Caki2 (cell line): ENCODE data around the gene MARK1. TPM values are rescaled to one million over a fixed set of nuclear protein-coding genes. Genes with fewer than 3 reads are reported as not detected.

Source experiments
- DNase-seq: peaks from one replicate; pipeline ENCODE4 v3.0.0-alpha.2; 2015; ENCODE audit warnings: low read depth
- in situ Hi-C: cut with HindIII; loops from 2 replicates; pipeline ENCODE4 v1.10.0; 2016; ENCODE audit warnings: low sequenced_read_pairs, low pct_unique_long_range_greater_than_20kb, mixed read lengths
- total RNA-seq: library from RNA; depleted of rRNA; stranded (reverse); fragments of >200 nt; shearing (Covaris generic); gene quantifications from 2 replicates; pipeline ENCODE4 v1.2.3, GENCODE V29; 2014; ENCODE audit warnings: low replicate concordance; rRNA removed

MARK1 gene
- total RNA-seq, result 1.1 and 2.0 TPM in 2 replicates

DNA sequence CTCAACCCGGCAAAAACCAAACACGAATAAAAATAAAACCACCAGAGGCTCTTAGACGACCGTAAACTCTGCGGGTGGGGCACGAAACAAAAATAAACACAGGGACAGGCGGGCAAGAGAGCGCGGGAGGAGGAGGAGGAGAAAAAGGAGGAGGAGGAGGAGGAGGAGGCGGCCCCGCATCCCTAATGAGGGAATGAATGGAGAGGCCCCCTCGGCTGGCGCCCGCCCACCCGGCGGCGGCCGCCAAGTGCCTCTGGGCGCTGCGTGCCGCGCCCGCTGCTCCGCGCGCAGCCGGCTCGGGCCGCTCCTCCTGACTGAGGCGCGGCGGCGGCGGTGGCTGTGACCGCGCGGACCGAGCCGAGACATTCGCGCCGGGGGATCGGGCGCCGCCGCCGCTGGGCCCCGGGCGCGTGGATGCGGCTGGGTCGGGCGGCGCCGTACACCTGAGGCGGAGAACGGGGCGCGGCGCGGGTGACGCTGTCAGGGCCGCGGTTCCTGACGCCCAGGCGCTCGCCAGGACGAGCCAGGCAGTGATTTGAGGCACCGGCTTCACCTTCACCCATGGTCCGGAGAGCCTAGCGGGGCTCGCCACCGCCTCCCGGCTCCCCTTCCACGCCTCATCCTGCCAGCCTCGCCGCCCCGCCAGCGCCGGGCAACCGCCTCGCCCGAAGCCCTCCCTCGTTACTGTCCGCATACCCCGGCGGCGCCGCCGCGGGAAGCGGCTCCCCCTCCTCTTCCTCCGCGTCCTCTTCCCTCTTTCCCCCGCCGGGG, at the start of gene MARK1:
Gene MARK1, plus strand, starts transcription at position 229 of the 771 bp plus-strand sequence. CDS start 687 bp downstream, outside the sequence.
- in situ Hi-C loops, result no loop called here

DNA sequence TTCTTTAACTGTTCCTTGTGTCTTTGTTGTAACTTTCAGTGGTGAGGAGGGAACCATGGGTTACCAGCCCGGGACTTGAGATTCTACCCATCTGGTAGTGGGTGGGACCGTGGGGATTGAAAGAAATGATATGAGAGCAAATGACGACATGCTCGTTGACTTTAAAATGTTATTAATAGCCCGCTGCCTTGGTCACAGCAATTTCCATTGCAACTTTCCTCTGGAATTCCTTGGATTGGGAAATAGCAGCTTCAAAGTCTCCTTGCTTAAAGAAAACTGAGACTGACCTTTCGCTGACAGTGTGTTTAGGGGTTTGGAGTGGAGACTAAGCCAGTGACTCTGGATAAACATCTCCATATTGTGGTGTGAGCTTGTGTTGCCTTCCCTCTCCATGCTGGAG, 44.2 kb upstream of the MARK1 start:
- DNase-seq, result no peak
- in situ Hi-C loops, result no loop called here

More for the DNA sequence above, at the start of gene MARK1:
- peak; percentile 73 for DNase-seq

DNA sequence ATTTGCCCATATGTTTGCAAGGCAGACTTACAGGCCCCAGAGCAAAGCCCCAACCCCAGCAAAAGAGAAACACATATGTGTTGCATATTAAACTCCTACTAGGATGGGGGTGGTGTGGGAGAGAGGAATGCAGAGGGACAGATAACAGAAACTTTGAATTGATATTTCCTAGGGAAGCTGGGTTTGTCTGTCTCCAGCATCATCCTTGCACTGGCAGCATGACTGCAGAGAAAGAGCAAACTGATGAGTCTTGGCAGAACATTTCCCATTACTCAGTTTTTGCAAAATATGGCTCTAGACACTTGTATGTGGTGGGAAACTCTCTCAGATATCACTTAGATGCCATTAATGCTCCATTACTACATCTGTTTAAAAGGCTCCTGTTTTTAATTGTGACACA, 43.8 kb upstream of the MARK1 start:
- in situ Hi-C loops, result no loop called here
- DNase-seq, result no peak

DNA sequence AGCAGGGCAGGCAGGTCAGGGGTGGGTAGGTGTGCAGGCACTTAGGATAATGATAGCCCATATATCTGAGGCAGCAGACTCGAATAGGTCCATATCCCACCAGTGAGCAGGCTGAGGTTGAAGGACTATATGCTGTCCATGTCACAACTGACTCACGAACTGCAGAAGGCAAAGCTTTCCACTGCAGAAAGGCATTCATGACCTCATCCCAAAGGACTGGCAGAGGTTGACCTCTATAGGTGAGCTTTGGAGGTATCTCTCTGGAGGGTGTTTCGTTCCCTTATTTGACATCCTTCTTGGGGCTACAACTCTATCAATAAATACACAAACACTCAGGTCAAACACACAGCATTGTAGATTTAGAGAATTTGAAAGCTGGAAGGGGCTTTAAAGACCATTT, 42.8 kb upstream of the MARK1 start:
- DNase-seq, result no peak
- in situ Hi-C loops, result no loop called here

DNA sequence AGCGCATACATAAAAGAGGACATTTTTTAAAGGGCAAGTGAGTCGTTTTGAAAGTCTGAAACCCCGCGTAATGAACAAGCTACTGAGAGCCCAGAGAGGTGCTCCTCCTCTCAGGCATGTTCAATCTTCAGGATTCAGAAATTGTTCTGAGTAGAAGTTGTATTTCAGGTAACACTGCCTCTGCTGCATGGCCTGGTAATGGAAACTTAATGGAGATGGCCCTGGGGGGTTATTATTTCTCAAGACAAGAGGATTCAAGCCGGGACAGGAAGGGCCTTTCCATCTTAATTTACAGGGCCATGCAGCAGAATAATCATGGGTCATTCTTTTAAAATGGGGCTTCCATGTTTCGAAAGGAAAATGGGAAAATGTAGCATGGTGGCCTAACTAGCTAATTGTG, 42.1 kb upstream of the MARK1 start:
- in situ Hi-C loops, result no loop called here
- DNase-seq, result no peak

DNA sequence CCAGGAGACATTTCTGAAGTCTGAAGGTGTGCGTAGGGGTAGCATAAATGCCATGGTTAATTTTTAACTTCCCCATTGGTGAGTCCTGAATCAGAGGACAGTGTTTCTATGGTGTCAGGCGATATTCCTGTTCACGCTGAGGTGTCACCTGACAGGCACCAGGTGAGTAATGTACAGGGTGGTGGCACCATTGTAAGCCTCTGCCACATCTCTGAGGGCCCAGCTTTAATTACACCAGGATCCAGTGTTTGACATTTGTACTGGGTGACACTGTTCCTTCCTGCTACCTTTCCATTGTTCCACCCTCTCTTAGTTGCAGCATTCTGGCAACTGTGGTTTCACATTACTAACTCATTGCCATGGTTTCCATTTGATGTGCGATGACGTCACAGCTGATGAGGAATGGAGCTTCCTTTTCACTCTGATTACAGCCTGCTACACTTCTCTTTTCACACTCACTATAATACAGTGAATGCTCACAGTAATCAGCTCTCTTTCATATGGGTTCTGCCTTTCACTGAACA, 40.6 kb upstream of the MARK1 start:
- in situ Hi-C loops, result no loop called here
- peak; percentile 77 for DNase-seq

DNA sequence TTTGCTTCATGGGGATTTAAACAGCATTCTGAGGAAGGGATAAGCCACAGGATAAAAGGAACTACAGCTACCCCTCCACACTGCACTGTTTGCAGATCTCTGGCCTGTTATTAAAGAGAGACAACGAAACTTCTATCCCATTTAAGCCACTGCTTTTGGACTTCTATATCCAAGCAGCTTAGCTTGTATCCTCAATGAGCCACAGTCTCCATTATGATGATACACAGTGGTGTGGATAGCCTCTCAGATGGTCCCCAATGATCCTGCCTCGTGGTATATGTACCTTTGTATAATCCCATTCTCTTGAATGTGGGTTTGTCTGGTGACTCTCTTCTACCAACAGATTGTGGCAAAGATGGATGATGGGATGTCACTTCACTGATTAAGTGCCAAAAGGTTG, 36.0 kb upstream of the MARK1 start:
- in situ Hi-C loops, result no loop called here
- no peak for DNase-seq

DNA sequence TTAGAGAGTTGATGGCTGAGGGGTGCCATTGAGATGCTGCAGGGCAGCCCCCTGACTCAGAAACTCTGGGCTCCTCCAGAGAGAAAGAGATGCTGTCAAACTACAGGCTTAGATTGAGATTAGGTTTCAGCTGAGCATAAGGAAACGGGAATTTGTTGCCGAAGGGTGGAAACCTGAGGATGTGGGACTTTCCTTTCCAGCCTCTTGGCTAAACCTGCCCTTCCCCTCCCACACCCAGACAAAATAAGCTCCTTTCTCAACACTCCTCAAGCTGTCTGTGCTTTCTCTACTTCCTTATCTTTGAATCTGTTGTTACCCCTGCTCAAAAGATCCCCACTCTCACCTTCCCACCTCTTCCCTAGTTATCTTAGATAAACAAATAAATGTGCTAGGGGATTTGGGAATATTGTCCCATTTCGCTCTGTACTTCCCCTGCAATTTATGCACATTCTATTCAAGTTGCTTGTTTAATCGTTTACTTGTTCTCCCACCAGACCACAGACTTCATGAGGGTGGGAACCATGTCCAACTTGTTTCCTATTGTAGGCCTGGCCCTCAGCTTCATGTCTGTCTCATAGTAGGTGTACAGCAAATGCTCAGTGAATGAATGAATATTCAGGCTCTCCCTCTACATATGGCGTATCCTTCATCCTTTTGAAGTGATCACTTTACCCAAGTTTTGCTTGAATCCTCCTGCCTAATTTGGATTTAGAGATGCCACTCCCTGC, 30.6 kb upstream of the MARK1 start:
- in situ Hi-C loops, result no loop called here
- no peak for DNase-seq

DNA sequence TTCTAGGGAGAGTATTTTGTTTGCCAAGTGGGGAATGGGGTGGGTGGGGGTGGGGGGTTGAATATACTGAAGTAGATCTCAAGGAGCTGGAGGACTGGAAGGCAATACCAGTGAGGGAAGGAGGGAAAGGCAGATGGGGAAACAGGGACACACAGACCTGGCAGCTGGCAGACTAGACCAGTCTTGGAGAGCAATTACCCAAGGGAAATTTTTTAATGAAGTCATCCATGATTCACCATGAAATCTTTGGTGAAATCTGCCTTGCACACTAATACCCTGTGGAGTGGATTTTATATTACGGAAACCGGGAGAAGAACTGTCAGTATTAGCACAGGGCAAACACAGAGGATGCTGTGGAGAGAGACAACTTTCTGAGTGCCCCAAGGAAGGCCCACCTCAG, 29.7 kb upstream of the MARK1 start:
- DNase-seq, result peak; percentile 13
- in situ Hi-C loops, result no loop called here

DNA sequence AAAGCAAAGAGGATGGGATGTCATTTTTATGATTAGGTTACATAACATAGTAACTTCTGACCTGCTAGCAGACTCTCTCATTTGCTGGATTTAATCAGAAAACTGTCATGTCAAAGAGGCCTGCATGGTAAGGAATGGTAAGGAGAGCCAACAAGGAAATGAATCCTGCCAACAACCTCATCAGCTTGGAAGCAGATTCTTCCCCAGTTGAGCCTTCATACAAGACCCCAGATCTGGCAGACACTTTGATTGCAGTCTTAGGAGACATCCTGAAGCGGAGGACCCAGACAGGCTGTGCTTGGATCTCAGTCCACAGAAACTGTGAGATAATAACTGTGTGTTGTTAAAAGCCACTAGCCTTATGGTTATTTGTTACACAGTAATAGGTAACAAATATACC, 27.6 kb upstream of the MARK1 start:
- DNase-seq, result no peak
- in situ Hi-C loops, result no loop called here

DNA sequence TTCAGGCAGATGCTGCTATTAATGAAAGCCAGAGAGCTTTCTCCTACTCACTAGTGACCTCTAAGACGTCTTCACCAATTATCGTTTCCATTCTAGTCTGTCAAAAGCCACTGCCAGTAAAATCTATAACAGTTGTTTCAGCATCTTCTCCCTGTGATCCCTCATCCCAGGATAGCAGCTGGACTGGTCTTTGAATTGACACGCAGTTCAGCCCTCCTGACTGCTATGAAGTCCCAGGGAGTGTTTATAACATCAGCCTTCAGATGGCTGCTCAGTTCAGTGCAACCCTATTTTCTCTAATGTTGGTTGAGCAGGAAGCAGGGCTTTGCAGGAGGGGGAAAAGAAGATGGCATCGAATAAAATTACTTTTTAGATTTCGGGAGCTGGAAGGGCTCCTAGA, 23.6 kb upstream of the MARK1 start:
- no peak for DNase-seq
- in situ Hi-C loops, result no loop called here

DNA sequence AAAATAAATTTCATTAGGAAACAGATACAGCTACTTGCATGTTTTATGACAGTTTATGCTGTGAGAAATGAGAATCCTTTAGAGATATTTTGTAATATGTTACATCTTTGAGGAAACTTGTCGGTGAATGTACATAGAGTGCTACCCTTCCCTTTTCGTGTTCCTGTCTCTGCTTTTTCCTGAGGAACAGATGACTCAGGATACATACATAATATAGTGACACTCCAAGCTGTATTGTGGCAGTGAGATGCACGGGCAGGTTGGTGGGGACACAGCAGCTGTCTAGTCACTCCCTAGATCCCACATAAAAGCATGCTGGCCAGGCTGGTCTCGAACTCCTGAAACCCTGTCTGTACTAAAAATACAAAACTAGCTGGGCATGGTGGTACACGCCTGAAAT, 20.9 kb upstream of the MARK1 start:
- in situ Hi-C loops, result no loop called here

DNA sequence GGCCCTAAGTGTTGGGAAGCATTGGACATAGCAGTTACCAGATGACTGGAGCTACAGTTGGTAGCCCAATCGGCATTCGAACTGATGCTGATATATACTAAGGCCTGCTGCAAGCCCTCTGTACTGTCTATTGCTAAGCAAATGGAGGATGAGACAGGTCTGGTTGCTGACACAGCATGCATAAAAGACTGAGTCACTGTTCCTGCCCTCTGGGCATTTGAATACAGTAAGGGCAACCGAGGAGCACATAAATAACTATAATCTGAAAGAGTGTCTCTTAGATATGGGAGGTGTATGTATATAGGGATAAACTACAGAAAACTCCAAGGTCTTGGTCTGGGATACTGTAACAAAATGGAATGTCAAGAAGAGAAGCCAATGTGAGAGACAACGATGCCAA, 16.8 kb upstream of the MARK1 start:
- in situ Hi-C loops, result no loop called here
- DNase-seq, result no peak

More for the DNA sequence above, 20.9 kb upstream of the MARK1 start:
- DNase-seq, result no peak

DNA sequence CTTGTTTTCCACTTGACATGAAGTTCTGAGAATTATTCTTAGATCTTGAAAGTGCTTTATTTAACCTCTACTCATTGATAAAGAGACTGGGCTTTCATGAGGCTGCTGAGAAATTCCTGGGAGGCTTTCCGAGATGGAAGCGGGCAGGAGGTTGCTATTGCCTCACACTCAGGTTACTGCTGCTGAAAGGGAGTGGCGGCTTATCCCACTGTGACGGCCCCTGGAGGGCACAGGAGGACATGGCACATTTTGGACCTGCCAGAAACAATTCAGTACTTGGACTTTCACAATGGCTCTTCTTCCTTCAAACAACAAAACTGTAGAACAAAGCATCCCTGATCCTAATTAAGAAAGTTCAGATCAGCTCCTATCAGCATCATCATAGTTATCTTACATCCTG, 16.2 kb upstream of the MARK1 start:
- in situ Hi-C loops, result no loop called here
- no peak for DNase-seq

DNA sequence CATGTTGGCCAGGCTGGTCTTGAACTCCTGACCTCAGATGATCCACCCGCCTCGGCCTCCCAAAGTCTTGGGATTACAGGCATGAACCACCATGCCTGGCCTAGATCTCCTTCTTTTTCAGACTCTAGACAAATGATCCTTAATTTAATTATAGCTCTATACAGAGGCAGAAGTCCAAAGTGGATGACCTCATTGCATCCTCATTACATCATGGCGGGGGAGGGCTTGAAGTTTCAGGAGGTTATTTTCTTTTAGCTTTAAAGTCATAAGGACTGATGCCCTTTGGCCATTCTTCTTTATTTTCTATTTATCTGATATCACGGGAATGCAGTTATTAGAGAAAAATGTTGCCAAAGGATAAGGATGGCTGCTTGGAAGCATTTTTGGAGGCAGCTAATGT, 14.1 kb upstream of the MARK1 start:
- no peak for DNase-seq
- in situ Hi-C loops, result no loop called here

DNA sequence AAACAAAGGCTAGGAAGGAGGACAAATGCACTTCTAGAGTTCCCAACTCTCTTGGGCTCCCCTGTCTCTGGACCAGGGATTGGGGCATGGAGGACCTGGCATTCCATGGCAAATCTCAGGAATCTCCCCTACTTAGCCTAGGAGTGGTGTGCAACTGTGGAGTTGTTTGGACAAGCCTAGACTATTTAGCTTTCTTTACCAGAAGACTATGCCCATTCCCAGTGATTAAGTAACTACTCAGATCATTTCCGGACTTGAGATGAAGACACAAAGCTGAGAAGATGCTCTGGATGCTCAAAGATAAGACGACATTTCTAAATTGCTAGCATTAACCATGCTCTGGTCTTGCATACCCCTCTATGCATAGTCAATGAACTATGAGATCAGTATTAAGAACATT, 13.7 kb upstream of the MARK1 start:
- in situ Hi-C loops, result no loop called here
- no peak for DNase-seq

DNA sequence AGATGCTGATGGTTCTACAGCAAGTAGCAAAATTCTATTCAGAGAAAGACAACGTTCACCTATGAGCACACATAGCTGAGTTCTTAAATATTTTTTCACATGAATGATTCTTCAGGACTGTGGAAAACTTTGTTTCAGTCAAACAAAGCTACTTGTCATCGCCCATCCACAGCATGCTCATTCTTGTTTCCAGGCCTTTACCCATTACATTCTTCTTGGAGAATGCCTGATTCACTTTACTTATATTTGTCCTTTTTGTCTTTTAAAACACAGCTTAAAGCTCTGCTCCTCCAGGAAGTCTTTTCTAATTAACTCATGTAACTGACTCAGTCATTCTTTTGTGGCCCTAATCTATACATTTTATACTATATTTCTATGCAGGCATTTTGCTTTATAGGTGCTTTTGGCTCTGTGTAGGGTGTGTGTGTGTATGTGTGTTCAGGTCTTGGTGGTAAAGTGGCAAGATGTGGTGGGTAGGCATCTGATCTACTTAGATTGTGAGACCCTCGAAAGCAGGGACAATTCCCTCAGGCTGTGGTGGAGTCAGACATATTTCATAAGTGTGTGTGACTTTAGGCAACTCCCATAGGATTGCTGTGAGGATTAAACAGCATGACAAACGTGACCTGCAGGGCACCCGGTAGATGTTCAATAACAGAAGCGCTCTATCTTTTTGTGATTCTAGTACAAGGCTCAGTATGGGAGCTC, 11.8 kb upstream of the MARK1 start:
- in situ Hi-C loops, result no loop called here
- no peak for DNase-seq

DNA sequence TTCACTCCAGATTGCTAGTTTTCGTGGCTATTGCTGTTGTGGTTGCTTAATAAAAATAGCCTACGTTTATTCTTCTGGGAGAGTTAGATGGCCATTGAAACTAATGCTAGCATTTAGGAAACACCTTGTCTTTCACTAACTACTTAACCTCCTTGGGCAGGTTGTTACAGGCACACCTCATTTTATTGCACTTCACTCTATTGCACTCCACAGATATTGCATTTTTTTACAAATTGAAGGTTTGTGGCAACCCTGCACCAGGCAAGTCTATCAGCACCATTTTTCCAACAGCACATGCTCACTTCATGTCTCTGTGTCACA, 11.3 kb upstream of the MARK1 start:
- in situ Hi-C loops, result no loop called here
- no peak for DNase-seq

DNA sequence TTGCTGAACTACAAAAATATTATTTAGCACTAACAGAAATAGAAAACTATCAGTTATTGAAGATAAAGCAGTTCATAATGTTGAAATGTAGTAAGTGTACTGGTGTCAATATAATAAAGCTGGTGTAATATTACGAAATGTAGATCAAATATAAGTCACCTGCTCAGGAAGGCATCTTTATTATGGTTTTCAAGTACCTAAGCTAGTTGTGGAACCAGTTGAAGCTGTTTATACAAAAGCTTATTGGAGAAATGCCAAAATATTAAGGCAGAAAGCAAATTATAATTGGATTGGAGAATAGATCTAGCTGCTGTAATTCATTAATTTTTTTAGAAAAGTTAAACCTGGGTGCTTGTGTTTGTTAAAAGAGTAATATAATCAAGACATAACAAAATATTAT, 6.2 kb upstream of the MARK1 start:
- no peak for DNase-seq
- in situ Hi-C loops, result no loop called here
